DMS 273 (cell line): ENCODE data around the gene NTMT1.
"Not testable (repeated sequence)": the region's sequence is repeated elsewhere in the genome, so short reads cannot be mapped to it uniquely, and the experiment has no call there.

Experiments
- DNase-seq: peaks from one replicate; lab custom pipeline; 2025; ENCODE audit not compliant: unreplicated experiment; lab: John Stamatoyannopoulos, UW

Gene NTMT1

GRCh38 chr9:129649726-129650679 is 24.0 kb downstream of the NTMT1 start:
- DNase-seq: no peak

- DNase-seq: no peak
These were observed 24.8 kb downstream of the NTMT1 start for GRCh38 chr9:129650680-129651235.

- DNase-seq: no peak
These were observed 28.0 kb downstream of the NTMT1 start for GRCh38 chr9:129653823-129654553.

- DNase-seq: no peak
These were observed 28.6 kb downstream of the NTMT1 start for GRCh38 chr9:129654554-129655040.

GRCh38 chr9:129655154-129655553 is 29.2 kb downstream of the NTMT1 start:
- DNase-seq: no peak

GRCh38 chr9:129655696-129656095 is 29.7 kb downstream of the NTMT1 start:
- DNase-seq: no peak

GRCh38 chr9:129656795-129657390 is 30.9 kb downstream of the NTMT1 start:
- no peak for DNase-seq

GRCh38 chr9:129661029-129661428 is 35.1 kb downstream of the NTMT1 start:
- no peak for DNase-seq

GRCh38 chr9:129662239-129662638 is 36.3 kb downstream of the NTMT1 start:
- not testable (repeated sequence) for DNase-seq

- no peak for DNase-seq
These were observed 38.9 kb downstream of the NTMT1 start for GRCh38 chr9:129664746-129665388.

- DNase-seq: peak; percentile 67
These were observed 39.4 kb downstream of the NTMT1 start, which contains the start of gene PRRX2 for GRCh38 chr9:129665389-129665775. Gene PRRX2, plus strand, starts transcription at chr9:129665647. Its CDS starts 221 bp downstream, at chr9:129665868.

GRCh38 chr9:129665814-129666520 is 40.0 kb downstream of the NTMT1 start:
- peak; percentile 50 for DNase-seq

GRCh38 chr9:129666575-129666974 is 40.6 kb downstream of the NTMT1 start:
- no peak for DNase-seq

GRCh38 chr9:129667378-129667777 is 41.4 kb downstream of the NTMT1 start:
- no peak for DNase-seq

GRCh38 chr9:129667850-129668249 is 41.9 kb downstream of the NTMT1 start:
- no peak for DNase-seq

- no peak for DNase-seq
These were observed 43.3 kb downstream of the NTMT1 start for GRCh38 chr9:129669141-129669718.

- no peak for DNase-seq
These were observed 44.0 kb downstream of the NTMT1 start for GRCh38 chr9:129669946-129670345.

- no peak for DNase-seq
These were observed 45.1 kb downstream of the NTMT1 start for GRCh38 chr9:129671065-129671464.

GRCh38 chr9:129671519-129671918 is 45.6 kb downstream of the NTMT1 start:
- no peak for DNase-seq

GRCh38 chr9:129672702-129673101 is 46.7 kb downstream of the NTMT1 start:
- DNase-seq: no peak
